AG04449 (cell line): ENCODE measurements around the gene ATP5PB.

Source experiments
- CTCF ChIA-PET: fragments of 350-600 bp; formaldehyde crosslinking; extraction: SDS; loops from one replicate; lab custom pipeline; 2021; ENCODE audit warnings: antibody characterized with exemption; lab: Yijun Ruan, JAX
- POLR2A ChIA-PET: fragments of 400-600, 350-600 bp; formaldehyde crosslinking; extraction: SDS; loops from one replicate; lab custom pipeline; 2020; ENCODE audit warnings: antibody characterized with exemption, inconsistent platforms; lab: Yijun Ruan, JAX
- DNase-seq: peaks from one replicate; pipeline ENCODE4 v3.0.0-alpha.2; 2010; ENCODE audit warnings: low read depth, low spot score
- H3K4me3 ChIP-seq: 2 replicates; pipeline ENCODE4 v1.5.1; 2011; ENCODE audit warnings: low read depth, mild to moderate bottlenecking, control low read depth, low read length
- CTCF ChIP-seq: IDR thresholded peaks from one replicate; pipeline ENCODE4 v1.5.1; 2011; ENCODE audit warnings: mild to moderate bottlenecking, moderate library complexity, low read length, control low read depth, inconsistent platforms; ENCODE audit not compliant: insufficient read depth; ENCODE audit errors: missing control alignments

ATP5PB gene

GRCh38 chr1:111481387-111482221, 32.3 kb downstream of the ATP5PB start:
- peak; percentile 86 for TF ChIP-seq CTCF
- CTCF ChIA-PET, result interaction anchor here (0.5 to 9.1 kb wide), 45 partner anchors 8 to 908 kb away, joined by 3 to 122 read pairs (median 5); partner anchors contain the start of gene DDX20
- POLR2A ChIA-PET, result no interaction called here
- DNase-seq, result peak; percentile 3
- no peak overlapping the region for H3K4me3 ChIP-seq

- no peak for DNase-seq
- POLR2A ChIA-PET, result no interaction called here
- no peak overlapping the region for H3K4me3 ChIP-seq
- CTCF ChIA-PET, result interaction anchor here (1.2 to 9.1 kb wide), 10 partner anchors 19 to 853 kb away, joined by 3 to 122 read pairs (median 34); partner anchors contain the start of gene DDX20
- no peak for TF ChIP-seq CTCF
These were observed 33.9 kb downstream of the ATP5PB start for GRCh38 chr1:111483166-111483565.

GRCh38 chr1:111483876-111484275, 34.6 kb downstream of the ATP5PB start:
- no peak overlapping the region for H3K4me3 ChIP-seq
- ChIA-PET POLR2A (no interaction called here), CTCF (interaction anchor here (3.0 to 9.1 kb wide), 6 partner anchors 24 to 284 kb away, joined by 25 to 122 read pairs (median 60); partner anchors contain the start of gene DDX20)
- no peak for TF ChIP-seq CTCF
- DNase-seq, result no peak

GRCh38 chr1:111484391-111485026, 35.2 kb downstream of the ATP5PB start:
- TF ChIP-seq CTCF, result no peak
- ChIA-PET POLR2A (no interaction called here), CTCF (interaction anchor here (2.2 to 9.1 kb wide), 3 partner anchors 13 to 284 kb away, joined by 10 to 122 read pairs (median 25); no protein-coding TSS in a partner anchor)
- DNase-seq, result no peak
- no peak overlapping the region for H3K4me3 ChIP-seq

GRCh38 chr1:111486431-111486830, 37.2 kb downstream of the ATP5PB start:
- no peak for TF ChIP-seq CTCF
- CTCF ChIA-PET, result interaction anchor here (1.0 to 3.0 kb wide), 3 partner anchors 11 to 228 kb away, joined by 3 to 25 read pairs (median 10); no protein-coding TSS in a partner anchor
- DNase-seq, result no peak
- no peak overlapping the region for H3K4me3 ChIP-seq
- POLR2A ChIA-PET, result no interaction called here

GRCh38 chr1:111487133-111487532, 37.9 kb downstream of the ATP5PB start:
- DNase-seq, result no peak
- no peak overlapping the region for H3K4me3 ChIP-seq
- POLR2A ChIA-PET, result no interaction called here
- CTCF ChIA-PET, result interaction anchor here (0.7 to 3.0 kb wide), 3 partner anchors 20 to 280 kb away, joined by 3 to 25 read pairs (median 3); no protein-coding TSS in a partner anchor
- TF ChIP-seq CTCF, result no peak
